ENCODE data around the gene C1orf210.

Gene C1orf210

GRCh38 chr1:43285269-43285990 is at the start of gene C1orf210:
Gene C1orf210 (minus strand): TSS chr1:43285581. CDS start chr1:43283270, 2,311 bp downstream.
- in situ Hi-C loops (cut with HindIII; ENCODE audit: low sequenced_read_pairs): no loop called here

GRCh38 chr1:43334453-43335205 is 49.2 kb upstream of the C1orf210 start:
- in situ Hi-C loops (cut with HindIII; ENCODE audit: low sequenced_read_pairs): no loop called here

GRCh38 chr1:43331688-43332087 is 46.3 kb upstream of the C1orf210 start:
- in situ Hi-C loops (cut with HindIII; ENCODE audit: low sequenced_read_pairs): no loop called here

- in situ Hi-C loops (cut with HindIII; ENCODE audit: low sequenced_read_pairs): no loop called here
These were observed 44.8 kb upstream of the C1orf210 start for GRCh38 chr1:43329995-43330751.

- in situ Hi-C loops (cut with HindIII; ENCODE audit: low sequenced_read_pairs): no loop called here
These were observed 42.3 kb upstream of the C1orf210 start for GRCh38 chr1:43327549-43328292.

GRCh38 chr1:43325381-43325780 is 40.0 kb upstream of the C1orf210 start:
- in situ Hi-C loops (cut with HindIII; ENCODE audit: low sequenced_read_pairs): no loop called here

GRCh38 chr1:43324810-43325209 is 39.4 kb upstream of the C1orf210 start:
- in situ Hi-C loops (cut with HindIII; ENCODE audit: low sequenced_read_pairs): no loop called here

GRCh38 chr1:43322506-43322905 is 37.1 kb upstream of the C1orf210 start:
- in situ Hi-C loops (cut with HindIII; ENCODE audit: low sequenced_read_pairs): no loop called here

GRCh38 chr1:43321331-43321891 is 36.0 kb upstream of the C1orf210 start:
- in situ Hi-C loops (cut with HindIII; ENCODE audit: low sequenced_read_pairs): no loop called here

GRCh38 chr1:43319766-43320165 is 34.4 kb upstream of the C1orf210 start:
- in situ Hi-C loops (cut with HindIII; ENCODE audit: low sequenced_read_pairs): no loop called here

- in situ Hi-C loops (cut with HindIII; ENCODE audit: low sequenced_read_pairs): no loop called here
These were observed 33.9 kb upstream of the C1orf210 start for GRCh38 chr1:43319288-43319687.

- in situ Hi-C loops (cut with HindIII; ENCODE audit: low sequenced_read_pairs): no loop called here
These were observed 33.5 kb upstream of the C1orf210 start for GRCh38 chr1:43318831-43319230.

GRCh38 chr1:43317817-43318471 is 32.6 kb upstream of the C1orf210 start:
- in situ Hi-C loops (cut with HindIII; ENCODE audit: low sequenced_read_pairs): no loop called here

GRCh38 chr1:43316738-43317520 is 31.5 kb upstream of the C1orf210 start:
- in situ Hi-C loops (cut with HindIII; ENCODE audit: low sequenced_read_pairs): no loop called here

- in situ Hi-C loops (cut with HindIII; ENCODE audit: low sequenced_read_pairs): no loop called here
These were observed 30.8 kb upstream of the C1orf210 start for GRCh38 chr1:43315963-43316737.

GRCh38 chr1:43315481-43315880 is 30.1 kb upstream of the C1orf210 start:
- in situ Hi-C loops (cut with HindIII; ENCODE audit: low sequenced_read_pairs): no loop called here

- in situ Hi-C loops (cut with HindIII; ENCODE audit: low sequenced_read_pairs): no loop called here
These were observed 28.9 kb upstream of the C1orf210 start for GRCh38 chr1:43314233-43314632.

GRCh38 chr1:43313771-43314170 is 28.4 kb upstream of the C1orf210 start:
- in situ Hi-C loops (cut with HindIII; ENCODE audit: low sequenced_read_pairs): no loop called here

Data from DLD1 (cell line).